ENCODE measurements around the gene MPRIP. TPM values are rescaled to one million over a fixed set of nuclear protein-coding genes. Genes with fewer than 3 reads are reported as not detected.

The MPRIP gene, protein sequence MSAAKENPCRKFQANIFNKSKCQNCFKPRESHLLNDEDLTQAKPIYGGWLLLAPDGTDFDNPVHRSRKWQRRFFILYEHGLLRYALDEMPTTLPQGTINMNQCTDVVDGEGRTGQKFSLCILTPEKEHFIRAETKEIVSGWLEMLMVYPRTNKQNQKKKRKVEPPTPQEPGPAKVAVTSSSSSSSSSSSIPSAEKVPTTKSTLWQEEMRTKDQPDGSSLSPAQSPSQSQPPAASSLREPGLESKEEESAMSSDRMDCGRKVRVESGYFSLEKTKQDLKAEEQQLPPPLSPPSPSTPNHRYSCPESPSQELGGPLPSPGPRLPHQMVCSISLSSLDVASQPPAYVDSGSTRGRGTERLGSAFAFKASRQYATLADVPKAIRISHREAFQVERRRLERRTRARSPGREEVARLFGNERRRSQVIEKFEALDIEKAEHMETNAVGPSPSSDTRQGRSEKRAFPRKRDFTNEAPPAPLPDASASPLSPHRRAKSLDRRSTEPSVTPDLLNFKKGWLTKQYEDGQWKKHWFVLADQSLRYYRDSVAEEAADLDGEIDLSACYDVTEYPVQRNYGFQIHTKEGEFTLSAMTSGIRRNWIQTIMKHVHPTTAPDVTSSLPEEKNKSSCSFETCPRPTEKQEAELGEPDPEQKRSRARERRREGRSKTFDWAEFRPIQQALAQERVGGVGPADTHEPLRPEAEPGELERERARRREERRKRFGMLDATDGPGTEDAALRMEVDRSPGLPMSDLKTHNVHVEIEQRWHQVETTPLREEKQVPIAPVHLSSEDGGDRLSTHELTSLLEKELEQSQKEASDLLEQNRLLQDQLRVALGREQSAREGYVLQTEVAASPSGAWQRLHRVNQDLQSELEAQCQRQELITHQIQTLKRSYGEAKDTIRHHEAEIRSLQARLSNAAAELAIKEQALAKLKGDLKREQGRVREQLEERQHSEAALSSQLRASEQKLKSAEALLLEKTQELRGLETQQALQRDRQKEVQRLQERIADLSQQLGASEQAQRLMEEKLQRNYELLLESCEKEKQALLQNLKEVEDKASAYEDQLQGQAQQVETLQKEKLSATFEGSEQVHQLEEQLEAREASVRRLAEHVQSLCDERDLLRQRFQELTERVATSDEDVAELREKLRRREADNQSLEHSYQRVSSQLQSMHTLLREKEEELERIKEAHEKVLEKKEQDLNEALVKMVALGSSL (N-terminal part only)
- 110 and 120 TPM in 2 replicates for total RNA-seq

DNA sequence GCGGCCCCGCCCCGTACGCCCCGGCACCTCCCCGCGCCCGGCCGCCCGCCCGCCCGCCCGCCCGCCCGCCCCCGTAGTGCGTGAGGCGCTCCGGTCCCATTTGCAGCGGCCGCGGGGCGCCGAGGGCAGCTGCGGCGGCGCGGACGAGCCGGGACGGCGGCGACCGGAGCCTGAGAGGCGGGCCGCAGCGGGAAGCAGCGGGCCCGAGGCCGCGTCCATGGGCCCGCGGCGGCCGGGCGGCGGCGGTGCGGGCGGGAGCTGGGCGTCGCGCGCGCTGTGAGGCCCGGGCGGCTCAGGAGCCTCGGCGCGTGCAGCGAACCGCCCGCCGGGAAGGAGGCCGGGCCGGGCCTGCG, at the start of gene MPRIP:
MPRIP (plus strand) TSS at position 74 of the 353 bp plus-strand sequence. CDS start 392 bp downstream, outside the sequence.

DNA sequence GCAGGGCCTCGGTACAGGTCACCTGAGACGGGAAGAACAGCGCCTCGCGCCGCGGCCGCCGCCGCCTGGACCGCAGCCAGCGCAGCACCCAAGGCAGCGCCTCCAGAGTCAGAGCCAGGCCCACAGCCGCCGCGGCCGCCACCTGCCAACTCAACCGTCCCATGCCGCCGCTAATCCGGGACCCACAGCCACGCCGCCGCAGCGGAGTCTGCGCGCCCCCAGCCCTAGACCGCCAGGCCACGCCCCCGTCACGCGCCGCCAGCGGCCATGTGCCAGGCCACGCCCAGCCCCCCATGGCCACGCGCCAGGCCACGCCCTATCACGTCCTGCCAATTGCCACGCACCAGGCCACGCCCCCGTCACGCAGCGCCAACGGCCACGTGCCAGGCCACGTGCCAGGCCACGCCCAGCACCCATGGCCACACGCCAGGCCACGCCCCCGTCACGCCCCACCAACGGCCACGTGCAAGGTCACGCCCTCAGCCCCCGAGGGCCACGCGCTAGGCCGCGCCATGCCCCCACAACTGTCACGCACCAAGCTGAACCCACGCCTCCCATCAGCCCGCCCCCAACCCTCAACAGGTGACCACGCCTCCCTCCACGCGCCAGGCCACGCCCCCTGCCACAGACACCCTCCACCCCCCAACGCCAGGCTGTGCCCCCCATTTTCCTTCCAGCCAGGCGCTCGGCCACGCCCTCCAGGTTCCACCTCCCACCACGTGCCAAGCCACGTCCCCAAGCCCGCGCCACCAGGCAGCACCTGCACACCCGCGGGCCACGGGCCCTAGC, 164.1 kb downstream of the MPRIP start, which contains the start of gene PLD6:
PLD6 (minus strand) TSS at position 210 of the 789 bp plus-strand sequence; CDS start at position 163, 47 bp downstream.

DNA sequence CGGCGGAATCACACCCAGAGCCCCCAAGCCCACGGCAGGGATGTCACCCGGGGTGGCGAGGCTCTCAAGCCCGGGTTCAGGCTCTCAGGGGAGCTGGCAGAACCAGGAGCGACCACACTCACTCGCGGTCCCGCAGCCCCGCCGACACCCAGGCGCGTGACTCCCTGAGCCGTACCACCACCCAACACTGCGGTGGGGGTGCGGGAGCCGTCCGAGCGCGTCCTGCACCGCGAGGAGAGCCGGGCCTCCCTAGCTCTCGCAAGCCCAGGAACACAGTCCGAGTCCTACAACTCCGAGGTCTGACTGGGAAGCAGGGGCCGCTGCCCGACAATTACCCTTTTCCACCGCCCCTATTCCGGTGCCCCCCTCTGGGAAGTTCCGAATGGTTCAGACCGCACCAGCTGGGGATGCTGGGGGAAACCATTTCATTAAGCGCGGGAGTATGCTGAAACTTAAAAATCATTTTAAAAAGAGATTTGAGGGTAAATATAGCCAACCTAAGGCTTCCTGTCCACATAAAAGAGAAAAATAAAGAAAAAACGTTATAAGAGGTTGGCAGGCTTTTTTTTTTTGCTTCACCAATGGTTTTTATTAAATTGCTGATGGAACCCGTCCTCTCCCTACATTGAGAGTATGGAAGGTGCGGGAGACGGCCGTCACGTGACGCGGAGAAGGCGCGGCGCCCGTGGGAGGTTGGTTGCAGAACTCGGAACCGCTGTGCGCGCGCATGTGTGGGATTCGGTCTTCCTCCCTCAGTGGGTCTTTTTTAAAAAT, 195.0 kb downstream of the MPRIP start, which contains the start of gene FLCN:
FLCN (minus strand) TSS at position 143 of the 774 bp plus-strand sequence. CDS start 9,031 bp downstream, outside the sequence.

Other genes starting within 250 kb of the MPRIP start
- not detected in 2 replicates for gene TNFRSF13B, start 70.3 kb upstream of the MPRIP start, total RNA-seq
- gene PLD6, start 163.9 kb downstream of the MPRIP start, total RNA-seq, result 0.84 and 1.6 TPM in 2 replicates
- 13.3 and 14.0 TPM in 2 replicates for gene FLCN, start 194.7 kb downstream of the MPRIP start, total RNA-seq
- gene COPS3, start 238.8 kb downstream of the MPRIP start, total RNA-seq, result 118 and 122 TPM in 2 replicates

All from bronchus fibroblast of lung (primary cell).